NOMO-1 treated with DMSO at 0.1 percent for 48 hours (cell line): ENCODE data around the gene CLPSL1.

ENCODE experiments used
- DNase-seq: peaks from one replicate; lab custom pipeline; 2025; ENCODE audit not compliant: unreplicated experiment; lab: John Stamatoyannopoulos, UW

The CLPSL1 gene

GRCh38 chr6:35795453-35796071, 14.7 kb downstream of the CLPSL1 start:
- DNase-seq: no peak

- no peak for DNase-seq
Observed at GRCh38 chr6:35796236-35796635, 15.4 kb downstream of the CLPSL1 start.

GRCh38 chr6:35797837-35798526, 17.2 kb downstream of the CLPSL1 start:
- no peak for DNase-seq

GRCh38 chr6:35798706-35799105, 17.9 kb downstream of the CLPSL1 start:
- no peak for DNase-seq

- DNase-seq: no peak
Observed at GRCh38 chr6:35801148-35801547, 20.3 kb downstream of the CLPSL1 start.

- peak; percentile 17 for DNase-seq
Observed at GRCh38 chr6:35804996-35805736, 24.3 kb downstream of the CLPSL1 start, which contains the start of gene LHFPL5. Gene LHFPL5, plus strand, starts transcription at chr6:35805352. Its CDS starts 319 bp downstream, at chr6:35805671.

- DNase-seq: no peak
Observed at GRCh38 chr6:35808688-35809087, 27.9 kb downstream of the CLPSL1 start.

- no peak for DNase-seq
Observed at GRCh38 chr6:35809809-35810208, 29.0 kb downstream of the CLPSL1 start.

- no peak for DNase-seq
Observed at GRCh38 chr6:35810971-35811698, 30.3 kb downstream of the CLPSL1 start.

- no peak for DNase-seq
Observed at GRCh38 chr6:35811699-35811995, 30.8 kb downstream of the CLPSL1 start.

GRCh38 chr6:35817515-35817914, 36.7 kb downstream of the CLPSL1 start:
- no peak for DNase-seq

GRCh38 chr6:35823601-35824000, 42.8 kb downstream of the CLPSL1 start:
- DNase-seq: no peak

GRCh38 chr6:35824552-35825192, 43.9 kb downstream of the CLPSL1 start:
- no peak for DNase-seq

- no peak for DNase-seq
Observed at GRCh38 chr6:35829306-35829705, 48.5 kb downstream of the CLPSL1 start.

GRCh38 chr6:35831257-35832007, 50.6 kb downstream of the CLPSL1 start:
- DNase-seq: no peak

- peak; percentile 61 for DNase-seq
Observed at GRCh38 chr6:35833536-35833935, 52.7 kb downstream of the CLPSL1 start.
